AG09309 (cell line): Measurements from ENCODE around the gene DCAF15.

ENCODE experiments used
- DNase-seq: peaks from one replicate; pipeline ENCODE4 v3.0.0-alpha.2; 2010; ENCODE audit warnings: low read depth
- H3K4me3 ChIP-seq: 2 replicates; pipeline ENCODE4 v1.5.1; 2011; ENCODE audit warnings: mild to moderate bottlenecking, low read depth, low read length, moderate library complexity; ENCODE audit not compliant: control insufficient read depth
- CTCF ChIP-seq: IDR thresholded peaks from 2 replicates; pipeline ENCODE4 v1.5.1; 2011; ENCODE audit warnings: mild to moderate bottlenecking, low read depth, low read length, inconsistent platforms; ENCODE audit not compliant: insufficient read depth, control insufficient read depth; ENCODE audit errors: missing control alignments

DCAF15 gene

GRCh38 chr19:13935765-13936510 is 16.4 kb upstream of the DCAF15 start:
- no peak for TF ChIP-seq CTCF
- H3K4me3 ChIP-seq, result no peak overlapping the region
- DNase-seq, result no peak

GRCh38 chr19:13937479-13938300 is 14.6 kb upstream of the DCAF15 start:
- DNase-seq, result no peak
- no peak for TF ChIP-seq CTCF
- H3K4me3 ChIP-seq, result peak overlapping the region; percentile 58

- no peak for TF ChIP-seq CTCF
- H3K4me3 ChIP-seq, result peak within 1 kb of the TSS; percentile 58
- peak; percentile 51 for DNase-seq
These were observed 13.8 kb upstream of the DCAF15 start, which contains the start of gene PODNL1 for GRCh38 chr19:13938301-13939064. Gene PODNL1 (minus strand): TSS chr19:13938417. CDS start chr19:13938181, 236 bp downstream.

GRCh38 chr19:13942023-13942684 is 10.2 kb upstream of the DCAF15 start:
- no peak for TF ChIP-seq CTCF
- no peak overlapping the region for H3K4me3 ChIP-seq
- no peak for DNase-seq

- DNase-seq, result no peak
- H3K4me3 ChIP-seq, result no peak overlapping the region
- no peak for TF ChIP-seq CTCF
These were observed 5.9 kb upstream of the DCAF15 start for GRCh38 chr19:13946414-13946813.

- no peak overlapping the region for H3K4me3 ChIP-seq
- DNase-seq, result no peak
- no peak for TF ChIP-seq CTCF
These were observed 1.3 kb upstream of the DCAF15 start for GRCh38 chr19:13951043-13951442.
